Measurements from ENCODE around the gene PIK3C2G.

Gene PIK3C2G

DNA sequence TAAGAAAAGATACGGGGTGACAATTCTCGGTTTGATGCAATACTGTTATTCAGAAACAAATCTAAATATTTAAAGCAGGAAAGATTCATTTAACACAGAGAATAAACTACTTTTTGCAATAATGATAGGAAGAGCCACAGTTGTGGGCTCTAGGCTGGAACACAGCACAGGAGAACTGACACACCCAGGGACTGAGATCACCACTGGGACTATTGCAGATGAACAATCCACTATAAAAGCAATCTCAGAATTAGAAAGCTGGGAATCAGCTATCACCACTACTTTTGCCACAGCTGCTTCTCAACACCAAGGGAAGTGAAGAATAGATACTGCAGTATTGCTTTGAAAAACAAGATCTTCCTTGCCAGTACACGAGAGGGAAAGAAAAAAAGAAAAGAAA is 4.1 kb upstream of the PIK3C2G start:
- DNase-seq (ENCODE audit: extremely low read depth, insufficient read length) = no peak
- TF ChIP-seq, protein P1, sequence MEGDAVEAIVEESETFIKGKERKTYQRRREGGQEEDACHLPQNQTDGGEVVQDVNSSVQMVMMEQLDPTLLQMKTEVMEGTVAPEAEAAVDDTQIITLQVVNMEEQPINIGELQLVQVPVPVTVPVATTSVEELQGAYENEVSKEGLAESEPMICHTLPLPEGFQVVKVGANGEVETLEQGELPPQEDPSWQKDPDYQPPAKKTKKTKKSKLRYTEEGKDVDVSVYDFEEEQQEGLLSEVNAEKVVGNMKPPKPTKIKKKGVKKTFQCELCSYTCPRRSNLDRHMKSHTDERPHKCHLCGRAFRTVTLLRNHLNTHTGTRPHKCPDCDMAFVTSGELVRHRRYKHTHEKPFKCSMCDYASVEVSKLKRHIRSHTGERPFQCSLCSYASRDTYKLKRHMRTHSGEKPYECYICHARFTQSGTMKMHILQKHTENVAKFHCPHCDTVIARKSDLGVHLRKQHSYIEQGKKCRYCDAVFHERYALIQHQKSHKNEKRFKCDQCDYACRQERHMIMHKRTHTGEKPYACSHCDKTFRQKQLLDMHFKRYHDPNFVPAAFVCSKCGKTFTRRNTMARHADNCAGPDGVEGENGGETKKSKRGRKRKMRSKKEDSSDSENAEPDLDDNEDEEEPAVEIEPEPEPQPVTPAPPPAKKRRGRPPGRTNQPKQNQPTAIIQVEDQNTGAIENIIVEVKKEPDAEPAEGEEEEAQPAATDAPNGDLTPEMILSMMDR (IDR thresholded peaks at IDR 0.05; ENCODE audit: insufficient read depth, low read length, poor library complexity, severe bottlenecking) = no peak
- Histone ChIP-seq H3K36me3 (ENCODE audit: control insufficient read depth, insufficient read depth, low read length) (no peaks in the 10 kb centered on the region), H3K27me3 (replicated peaks; ENCODE audit: control insufficient read depth, insufficient read depth, low read length) (no peaks in the 10 kb centered on the region), H3K4me3 (replicated peaks; ENCODE audit: low read depth, low read length) (no peak overlapping the region)

DNA sequence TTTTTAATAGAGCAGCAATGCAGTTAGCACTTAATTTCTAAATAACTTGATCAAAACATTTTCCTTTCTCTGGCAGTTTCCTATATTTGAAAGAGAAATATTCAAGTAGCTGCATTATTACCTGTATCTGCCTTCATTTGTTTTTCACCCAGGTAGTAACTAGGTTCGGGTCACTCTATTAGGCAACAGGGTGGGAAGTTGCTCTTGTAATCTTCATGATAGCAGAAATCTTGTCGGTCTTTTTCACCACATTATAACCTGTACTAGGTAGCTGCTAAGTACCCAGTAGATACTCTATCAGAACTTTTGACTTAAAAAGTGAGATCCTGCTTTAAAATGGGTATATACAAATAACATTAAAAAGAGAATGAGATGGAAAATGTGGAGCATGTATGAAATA is 2.4 kb upstream of the PIK3C2G start:
- Histone ChIP-seq H3K4me3 (replicated peaks; ENCODE audit: low read depth, low read length) (no peak overlapping the region), H3K27me3 (replicated peaks; ENCODE audit: control insufficient read depth, insufficient read depth, low read length) (no peaks in the 10 kb centered on the region), H3K36me3 (ENCODE audit: control insufficient read depth, insufficient read depth, low read length) (no peaks in the 10 kb centered on the region)
- DNase-seq (ENCODE audit: extremely low read depth, insufficient read length) = no peak
- TF ChIP-seq, protein P1 (IDR thresholded peaks at IDR 0.05; ENCODE audit: insufficient read depth, low read length, poor library complexity, severe bottlenecking) = no peak

DNA sequence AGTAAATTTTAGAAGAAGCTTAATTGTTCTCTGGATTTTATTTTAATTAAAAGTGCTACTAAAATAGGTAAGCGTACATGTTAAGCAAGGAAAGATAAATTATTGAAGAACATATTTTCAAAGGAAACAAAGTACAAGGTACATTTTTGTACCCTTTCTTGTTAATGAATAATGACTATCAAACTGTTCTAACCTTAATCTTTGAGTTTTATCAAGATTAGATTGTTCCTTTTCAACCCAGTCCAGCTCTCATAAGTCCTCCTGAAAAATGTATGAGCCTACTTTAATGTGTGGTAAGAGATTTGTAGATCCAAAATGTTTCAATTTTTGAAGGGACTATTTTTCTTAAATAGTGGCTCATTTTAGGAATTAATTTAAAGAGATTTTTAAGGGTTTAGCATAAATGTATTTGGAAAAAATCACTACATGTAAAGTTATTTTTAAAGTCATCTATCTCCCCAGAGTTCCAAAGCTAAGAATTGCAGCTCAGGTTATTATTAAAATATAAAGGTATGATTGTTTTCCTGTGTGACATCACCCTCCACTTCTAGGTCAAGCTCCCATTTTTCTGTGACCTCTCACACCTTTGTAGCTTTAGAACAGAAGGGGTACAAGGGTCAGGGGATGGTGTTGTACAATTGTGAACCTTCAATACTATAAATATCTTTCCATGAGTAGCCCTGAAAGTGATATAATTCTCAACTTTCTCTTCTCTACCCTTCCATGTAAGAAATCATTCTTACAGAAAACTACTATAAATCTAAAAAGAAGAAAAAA is 1.2 kb upstream of the PIK3C2G start:
- no peaks in the 10 kb centered on the region for H3K27me3 ChIP-seq (replicated peaks; ENCODE audit: control insufficient read depth, insufficient read depth, low read length)
- no peaks in the 10 kb centered on the region for H3K36me3 ChIP-seq (ENCODE audit: control insufficient read depth, insufficient read depth, low read length)
- no peak for DNase-seq (ENCODE audit: extremely low read depth, insufficient read length)
- TF ChIP-seq, protein P1 (IDR thresholded peaks at IDR 0.05; ENCODE audit: insufficient read depth, low read length, poor library complexity, severe bottlenecking) = no peak
- no peak overlapping the region for H3K4me3 ChIP-seq (replicated peaks; ENCODE audit: low read depth, low read length)

DNA sequence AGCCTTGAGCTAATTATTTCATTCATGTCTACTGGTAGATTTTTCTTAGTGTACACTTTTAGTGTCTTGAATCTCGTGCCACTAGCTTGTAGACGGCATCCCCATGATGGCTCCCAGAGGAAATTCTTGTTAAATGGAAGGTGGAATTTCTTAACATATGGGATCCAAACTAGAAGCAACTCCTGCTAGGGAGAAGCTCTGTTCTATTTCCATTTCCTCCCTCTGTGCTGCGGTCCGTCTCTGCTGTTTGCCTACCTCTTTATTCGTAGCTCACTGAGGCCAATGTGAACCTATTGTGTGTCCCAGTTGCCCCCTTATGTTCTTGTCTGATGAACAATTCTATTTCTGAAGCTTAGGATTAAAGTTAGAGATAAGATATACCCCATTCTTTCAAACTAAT is 588 bp downstream of the PIK3C2G start:
- no peak overlapping the region for H3K4me3 ChIP-seq (replicated peaks; ENCODE audit: low read depth, low read length)
- DNase-seq (ENCODE audit: extremely low read depth, insufficient read length) = no peak
- H3K36me3 ChIP-seq (ENCODE audit: control insufficient read depth, insufficient read depth, low read length) = no peaks in the 10 kb centered on the region
- H3K27me3 ChIP-seq (replicated peaks; ENCODE audit: control insufficient read depth, insufficient read depth, low read length) = no peaks in the 10 kb centered on the region
- TF ChIP-seq, protein P1 (IDR thresholded peaks at IDR 0.05; ENCODE audit: insufficient read depth, low read length, poor library complexity, severe bottlenecking) = no peak

DNA sequence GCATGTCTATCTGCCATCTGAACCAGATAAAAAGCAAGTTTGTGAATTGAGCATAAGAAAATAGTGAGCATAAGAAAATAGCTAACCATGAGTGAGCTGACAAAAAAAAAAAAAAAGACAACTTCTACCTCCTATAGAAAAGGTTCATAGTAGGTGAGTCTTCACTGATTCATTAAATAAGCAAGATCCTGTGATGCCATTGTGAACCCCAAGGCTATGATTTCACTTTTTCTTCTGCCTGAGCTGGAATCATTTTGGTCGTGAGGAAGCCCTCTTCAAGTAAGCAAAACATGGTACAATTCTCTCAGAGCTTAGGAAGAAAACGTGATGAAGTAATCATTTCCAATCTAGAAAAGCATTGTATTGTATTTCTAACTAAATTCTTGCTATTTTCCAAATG is 1.2 kb downstream of the PIK3C2G start:
- DNase-seq (ENCODE audit: extremely low read depth, insufficient read length) = no peak
- no peaks in the 10 kb centered on the region for H3K27me3 ChIP-seq (replicated peaks; ENCODE audit: control insufficient read depth, insufficient read depth, low read length)
- no peak overlapping the region for H3K4me3 ChIP-seq (replicated peaks; ENCODE audit: low read depth, low read length)
- H3K36me3 ChIP-seq (ENCODE audit: control insufficient read depth, insufficient read depth, low read length) = no peaks in the 10 kb centered on the region
- TF ChIP-seq, protein P1 (IDR thresholded peaks at IDR 0.05; ENCODE audit: insufficient read depth, low read length, poor library complexity, severe bottlenecking) = no peak

Data from GM06990 (cell line).